Mammary epithelial cell (primary cell): ENCODE data around the gene KIRREL3.

Experiments used
- CTCF ChIP-seq, 2 donors: IDR thresholded peaks in 1 of 2; conservative IDR thresholded peaks in 1 of 2; 2 replicates each; pipeline ENCODE4 v1.5.1; 2011 to 2012; ENCODE audit warnings: inconsistent platforms in 2 of 2, low read length in 2 of 2, mild to moderate bottlenecking in 2 of 2, control low read depth in 1 of 2, low read depth in 1 of 2; ENCODE audit not compliant: insufficient read depth in 1 of 2; ENCODE audit errors: extremely low read depth in 1 of 2
- EZH2 ChIP-seq: IDR thresholded peaks from 2 replicates; pipeline ENCODE4 v1.6.1; 2012; ENCODE audit warnings: low read length, inconsistent platforms, borderline replicate concordance

GRCh38 chr11:126823274-126823673, 177.3 kb downstream of the KIRREL3 start:
- no peak for TF ChIP-seq CTCF (conservative IDR thresholded peaks at IDR 0.05 in 1 of 2, IDR thresholded peaks at IDR 0.05 in 1 of 2; ENCODE audit: extremely low read depth in 1 of 2, insufficient read depth in 1 of 2, low read depth in 1 of 2, low read length in 2 of 2)
- no peak for TF ChIP-seq EZH2
